Smooth muscle cell (in vitro differentiated cells): ENCODE measurements around the gene IFNA2. TPM values are rescaled to one million over a fixed set of nuclear protein-coding genes. Genes with fewer than 3 reads are reported as not detected.
A peak's percentile ranks its signal among the peaks of the same experiment; 100 is the strongest.

Source experiments
- DNase-seq: peaks from one replicate; lab custom pipeline; 2025; ENCODE audit not compliant: unreplicated experiment; lab: John Stamatoyannopoulos, UW
- H2AFZ ChIP-seq: fragments of 200-600 bp; sonication (generic); 2 replicates; pipeline ENCODE4 v1.6.0; 2016; ENCODE audit warnings: antibody characterized with exemption, low read depth, mild to moderate bottlenecking
- H3F3A ChIP-seq: fragments of 200-600 bp; sonication (generic); 2 replicates; pipeline ENCODE4 v1.6.0; 2017; ENCODE audit warnings: antibody characterized with exemption, low read depth
- H3K27ac ChIP-seq: fragments of 200-600 bp; sonication (generic); 2 replicates; pipeline ENCODE4 v1.5.1; 2016; ENCODE audit warnings: low read depth, mild to moderate bottlenecking
- H3K27me3 ChIP-seq: fragments of 200-600 bp; sonication (generic); 2 replicates; pipeline ENCODE4 v1.6.1; 2016; ENCODE audit warnings: low read depth, mild to moderate bottlenecking
- H3K36me3 ChIP-seq: fragments of 200-600 bp; sonication (generic); 2 replicates; pipeline ENCODE4 v1.5.1; 2016; ENCODE audit warnings: low read depth
- H3K4me1 ChIP-seq: fragments of 200-600 bp; sonication (generic); 2 replicates; pipeline ENCODE4 v1.5.1; 2016; ENCODE audit warnings: low read depth
- H3K4me2 ChIP-seq: fragments of 200-600 bp; sonication (generic); 2 replicates; pipeline ENCODE4 v1.6.0; 2016; ENCODE audit warnings: mild to moderate bottlenecking
- H3K4me3 ChIP-seq: fragments of 200-600 bp; sonication (generic); 2 replicates; pipeline ENCODE4 v1.5.1; 2016; ENCODE audit warnings: mild to moderate bottlenecking
- H3K79me2 ChIP-seq: fragments of 200-600 bp; sonication (generic); 2 replicates; pipeline ENCODE4 v1.6.0; 2016; ENCODE audit warnings: low read depth, mild to moderate bottlenecking
- H3K9ac ChIP-seq: fragments of 200-600 bp; sonication (generic); 2 replicates; pipeline ENCODE4 v1.6.0; 2016; ENCODE audit warnings: low read depth
- H3K9me3 ChIP-seq: fragments of 200-600 bp; sonication (generic); replicated peaks from 2 replicates; pipeline ENCODE4 v1.5.1; 2016; ENCODE audit warnings: low read depth
- H4K20me1 ChIP-seq: fragments of 200-600 bp; sonication (generic); 2 replicates; pipeline ENCODE4 v1.6.0; 2016; ENCODE audit warnings: low read depth
- CTCF ChIP-seq: fragments of 200-600 bp; sonication (generic); IDR thresholded peaks from 2 replicates; pipeline ENCODE4 v1.5.1; 2017; ENCODE audit warnings: borderline replicate concordance, mild to moderate bottlenecking, antibody characterized with exemption; ENCODE audit not compliant: insufficient read depth, poor library complexity, severe bottlenecking
- WGBS: methylation state at CpG from one replicate; pipeline ENCODE4 v1.1.7; 2016; ENCODE audit warnings: low lambda C conversion rate; 5-methylcytosine and 5-hydroxymethylcytosine counted together
- polyA plus RNA-seq: library from polyadenylated mRNA; unstranded; fragments of >200 nt; fragmentation: Nextera tagmentation; extraction: Ambion mirVana; gene quantifications from 2 replicates; pipeline ENCODE4 v1.2.1, GENCODE V29; 2016
- total RNA-seq: library from RNA; depleted of rRNA; stranded (reverse); fragments of >200 nt; gene quantifications from 2 replicates; pipeline ENCODE4 v1.2.3, GENCODE V29; 2014

IFNA2 gene
- total and polyA plus RNA-seq, 2 experiments from 2014 or later, result not detected

DNA sequence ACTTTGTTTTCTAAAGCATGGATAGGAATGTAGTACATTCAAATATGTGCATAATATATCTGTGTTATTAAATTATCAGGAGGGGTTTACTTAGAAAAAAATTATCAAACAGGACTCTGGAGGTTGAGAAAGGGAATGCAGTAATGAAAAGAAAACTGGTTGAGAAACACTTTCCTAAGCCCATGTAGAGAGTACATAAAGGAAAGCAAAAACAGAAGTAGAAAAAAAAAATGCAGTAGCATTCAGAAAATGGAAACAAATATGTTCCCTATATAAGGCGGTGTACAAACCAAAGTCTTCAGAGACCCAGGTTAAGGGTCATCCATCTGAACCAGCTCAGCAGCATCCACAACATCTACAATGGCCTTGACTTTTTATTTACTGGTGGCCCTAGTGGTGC, 23.6 kb upstream of the IFNA2 start, which contains the start of gene IFNA8:
Gene IFNA8 (plus strand): TSS at position 301 of the 400 bp plus-strand sequence. CDS start 60 bp downstream, at position 361.
- Histone ChIP-seq H3F3A (no peaks in the 10 kb centered on the region), H3K27ac (no peak within 1 kb of the TSS), H3K4me2 (no peak within 1 kb of the TSS), H3K4me1 (no peaks in the 10 kb centered on the region), H3K79me2 (no peaks in the 10 kb centered on the region), H3K36me3 (no peaks in the 10 kb centered on the region), H3K9me3 (no peaks in the 10 kb centered on the region), H3K4me3 (no peak within 1 kb of the TSS), H3K9ac (no peak within 1 kb of the TSS), H4K20me1 (no peaks in the 10 kb centered on the region), H3K27me3 (peaks cover 6% of the 10 kb centered on the region), H2AFZ (no peak within 1 kb of the TSS)
- WGBS, result 50% methylated on average over 1 of the region's 1 CpG
- TF ChIP-seq CTCF, result no peak
- no peak for DNase-seq

DNA sequence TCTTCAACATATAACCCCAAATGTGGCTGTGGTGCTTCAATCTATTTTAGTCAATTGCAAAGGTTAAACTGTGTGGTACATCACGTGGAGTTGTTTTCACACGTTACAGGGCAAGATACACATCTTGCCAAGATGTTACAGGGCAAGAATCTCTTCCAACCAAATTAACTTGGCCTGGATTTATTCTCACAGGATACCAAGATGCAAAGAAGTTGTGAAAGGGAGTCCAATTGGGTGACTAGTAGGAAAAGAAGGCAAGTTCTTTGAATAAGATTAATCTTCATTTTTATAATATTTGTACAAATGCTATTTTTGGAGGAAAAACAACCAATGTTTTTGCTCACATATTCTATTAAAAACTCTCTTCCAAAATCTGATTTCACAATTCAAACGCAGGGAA, 18.9 kb upstream of the IFNA2 start:
- WGBS, result 87% methylated on average over 3 of the region's 3 CpGs
- DNase-seq, result no peak
- no peak overlapping the region for H2AFZ ChIP-seq

GRCh38 chr9:21402386-21403251, 17.4 kb upstream of the IFNA2 start:
- H2AFZ ChIP-seq, result peak overlapping the region; percentile 90
- H3K79me2 ChIP-seq, result no peaks in the 10 kb centered on the region
- peaks cover 15% of the 10 kb centered on the region for H3K27me3 ChIP-seq
- H3K36me3 ChIP-seq, result no peaks in the 10 kb centered on the region
- H3K9ac ChIP-seq, result peak overlapping the region; percentile 9
- no peaks in the 10 kb centered on the region for H3K9me3 ChIP-seq
- 1% methylated on average over 46 of the region's 53 CpGs for WGBS
- H3K4me1 ChIP-seq, result no peaks in the 10 kb centered on the region
- H3K4me3 ChIP-seq, result peak overlapping the region; percentile 56
- DNase-seq, result no peak
- no peaks in the 10 kb centered on the region for H3F3A ChIP-seq
- H4K20me1 ChIP-seq, result no peaks in the 10 kb centered on the region
- H3K4me2 ChIP-seq, result peak overlapping the region; percentile 93
- TF ChIP-seq CTCF, result no peak
- H3K27ac ChIP-seq, result no peak overlapping the region

More for the DNA sequence above, 18.9 kb upstream of the IFNA2 start:
- no peak overlapping the region for H3K4me3 ChIP-seq
- H3K4me2 ChIP-seq, result no peak overlapping the region
- peaks cover 15% of the 10 kb centered on the region for H3K27me3 ChIP-seq
- H3F3A ChIP-seq, result no peaks in the 10 kb centered on the region
- no peaks in the 10 kb centered on the region for H3K36me3 ChIP-seq
- no peak overlapping the region for H3K27ac ChIP-seq
- H3K79me2 ChIP-seq, result no peaks in the 10 kb centered on the region
- no peaks in the 10 kb centered on the region for H4K20me1 ChIP-seq
- no peak overlapping the region for H3K9ac ChIP-seq
- H3K4me1 ChIP-seq, result no peaks in the 10 kb centered on the region
- TF ChIP-seq CTCF, result no peak
- no peaks in the 10 kb centered on the region for H3K9me3 ChIP-seq
